ENCODE measurements around the gene ATXN1.

ATXN1 gene

DNA sequence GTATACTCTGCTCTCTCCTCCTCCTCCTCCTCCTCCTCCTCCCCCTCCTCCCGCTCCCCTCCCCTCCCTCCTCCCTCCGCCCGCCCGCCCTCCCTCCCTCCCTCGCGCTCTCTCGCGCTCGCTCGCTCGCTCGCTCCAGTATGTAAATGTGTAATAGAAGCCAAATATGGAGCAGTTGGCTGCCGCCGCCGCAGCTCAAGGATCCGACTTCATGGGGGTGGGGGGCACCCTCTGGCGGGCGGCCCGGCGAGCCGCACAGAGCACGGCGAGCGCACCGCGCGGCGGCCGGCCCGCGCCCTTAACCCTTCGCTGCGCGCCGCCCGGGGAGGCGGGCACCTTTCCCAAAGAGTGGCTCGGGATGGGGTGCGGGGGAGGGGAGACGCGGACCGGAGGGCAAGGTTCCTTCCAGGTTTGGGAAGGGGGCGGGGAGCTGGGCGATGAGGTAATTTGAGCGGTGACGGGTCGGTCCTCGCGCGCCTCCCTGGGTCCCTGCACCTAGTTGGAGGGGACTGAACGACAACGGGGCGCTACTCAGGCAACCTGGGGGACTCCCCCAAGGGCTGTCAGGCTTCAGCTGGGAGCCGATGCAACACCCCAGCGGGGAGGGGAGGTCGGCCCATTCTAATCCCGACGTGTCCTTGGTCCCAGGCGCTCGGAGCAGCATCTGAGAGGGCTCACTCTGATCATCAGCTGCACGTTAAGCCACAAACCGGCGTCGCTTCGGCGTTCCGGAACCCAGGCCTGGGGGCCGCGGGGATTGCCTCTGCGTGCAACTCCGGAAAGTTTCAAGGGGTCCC, 409 bp upstream of the ATXN1 start:
- DNase-seq = peak; percentile 82 to 88

DNA sequence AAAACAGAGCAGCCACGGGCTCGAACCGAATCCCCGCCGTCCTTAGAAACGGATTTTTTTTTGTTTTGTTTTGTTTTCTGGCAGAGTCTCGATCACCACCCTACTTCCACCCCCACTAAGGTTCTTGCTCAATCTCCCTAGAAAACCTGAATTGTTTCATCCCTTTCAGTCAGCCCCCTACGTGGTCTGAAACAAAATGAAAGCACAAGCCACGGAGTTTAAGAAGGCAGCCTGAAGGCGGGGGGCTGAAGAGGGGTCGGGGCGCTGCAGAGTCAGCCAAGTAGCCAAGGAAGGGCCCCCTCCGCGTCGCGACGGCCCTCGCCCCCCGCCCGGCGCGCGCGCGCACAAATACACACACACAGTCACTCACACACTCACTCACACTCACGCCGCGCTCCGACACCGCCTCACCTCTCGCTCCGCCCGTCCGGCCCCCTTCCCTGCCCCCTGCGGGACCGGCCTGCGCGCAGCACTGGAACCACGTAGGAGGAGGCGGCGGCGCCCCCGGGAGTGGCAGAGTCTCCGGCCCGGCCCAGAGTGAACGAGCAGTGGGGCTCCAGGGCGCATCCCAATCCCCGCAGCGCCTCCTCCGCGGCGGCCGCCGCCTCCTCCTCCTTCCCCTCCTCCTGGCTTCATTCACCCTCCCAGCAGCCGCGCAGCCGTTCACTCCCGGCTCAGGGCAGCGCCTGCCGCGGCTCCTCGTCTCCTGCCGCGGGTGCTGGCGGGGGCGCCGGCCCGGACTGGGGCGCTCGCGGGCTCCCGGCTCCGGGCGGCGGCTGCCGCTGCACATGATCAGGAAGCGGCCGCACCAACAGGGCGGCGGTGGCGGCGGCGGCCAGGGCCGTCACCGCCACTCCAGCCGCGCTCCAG, 1.4 kb downstream of the ATXN1 start:
- DNase-seq = peak; percentile 71 to 78

- DNase-seq = peak in 1 of 2 donors; percentile 43
Measured at GRCh38 chr6:16759181-16759645, 2.0 kb downstream of the ATXN1 start.

DNA sequence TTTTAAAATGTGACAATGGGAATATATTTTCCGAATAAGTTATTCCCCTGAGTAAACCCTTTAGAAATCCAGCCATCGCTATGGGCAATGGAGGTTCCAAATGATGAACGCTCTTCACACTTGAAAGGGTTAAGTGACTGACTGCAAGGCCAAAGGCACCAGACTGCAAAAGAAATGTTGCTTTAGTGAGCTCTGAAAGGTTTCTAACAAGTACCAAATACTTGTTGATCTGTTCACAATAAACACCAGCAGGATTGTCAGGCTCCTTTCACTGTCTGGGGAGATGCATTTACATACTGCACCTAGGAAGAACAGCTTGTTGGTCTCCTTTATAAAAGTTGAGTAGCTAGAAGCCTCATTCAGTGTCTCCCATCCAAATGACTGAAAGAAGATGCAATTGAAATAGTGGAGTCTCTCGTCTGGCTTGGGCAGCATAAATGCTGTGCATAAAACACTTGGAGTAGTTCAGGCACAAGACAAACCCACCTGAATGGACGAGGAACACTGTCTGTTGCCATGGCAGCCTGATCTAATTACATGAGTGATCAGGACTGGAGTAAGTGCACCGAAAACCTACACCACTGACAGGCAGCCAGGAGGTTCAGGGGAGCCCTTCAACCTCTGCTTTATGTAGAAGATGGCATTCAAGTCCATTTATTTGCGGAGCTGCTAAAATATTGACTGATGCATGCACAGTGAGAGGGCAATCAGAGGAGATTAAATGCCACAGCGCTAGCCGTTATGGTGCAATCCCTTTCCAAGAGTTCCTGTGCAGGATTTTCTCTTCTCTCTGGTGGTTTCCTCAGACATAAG, 2.9 kb downstream of the ATXN1 start:
- DNase-seq = peak in 1 of 2 donors; percentile 35

DNA sequence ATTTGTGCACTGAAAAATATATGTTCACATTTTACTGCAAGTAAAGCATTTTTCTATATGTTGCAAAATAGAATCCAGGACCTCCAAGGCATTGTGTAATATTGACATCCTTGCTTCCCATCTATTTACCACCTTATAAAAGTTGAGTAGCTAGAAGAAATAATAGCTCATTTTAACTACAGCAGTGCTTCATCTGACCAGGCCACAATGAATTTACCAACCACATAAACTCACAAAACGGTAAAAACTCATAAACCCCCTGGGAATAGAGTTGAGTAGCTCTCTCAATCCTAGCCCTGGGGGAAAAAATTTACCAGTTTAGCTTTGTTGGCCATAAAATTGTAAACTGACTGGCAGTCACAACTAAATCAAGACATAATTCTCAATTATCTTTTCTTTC, 3.9 kb downstream of the ATXN1 start:
- no peak for DNase-seq

DNA sequence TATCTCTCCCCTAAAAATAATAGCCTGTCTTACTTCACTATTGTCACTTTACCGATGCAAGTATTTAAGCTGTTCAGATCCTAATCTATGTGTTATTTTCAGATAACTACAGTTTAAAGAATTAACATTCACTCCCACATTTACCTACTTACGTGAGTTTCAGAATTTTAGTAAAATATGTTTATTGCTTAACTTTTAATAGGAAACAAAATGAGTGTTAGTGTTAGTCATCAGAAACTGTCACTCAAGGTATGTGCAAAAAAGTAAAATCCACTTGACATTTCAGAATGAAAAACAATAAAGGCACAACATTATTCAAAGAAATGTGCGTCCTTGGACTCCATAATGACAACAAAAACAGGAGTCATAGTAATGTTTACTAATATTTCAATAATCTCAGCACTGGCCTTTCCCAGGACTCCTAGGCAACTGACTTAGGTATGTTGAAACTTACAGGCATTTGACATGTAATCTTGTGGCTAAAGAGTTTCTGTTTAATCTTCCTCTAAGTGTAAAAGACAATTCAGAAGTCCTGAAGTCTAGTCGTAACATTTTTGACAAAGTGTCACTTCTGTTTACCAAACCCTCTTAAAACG, 4.5 kb downstream of the ATXN1 start:
- peak; percentile 51 to 69 for DNase-seq

GRCh38 chr6:16755544-16755943, 5.7 kb downstream of the ATXN1 start:
- no peak for DNase-seq

GRCh38 chr6:16754876-16755275, 6.4 kb downstream of the ATXN1 start:
- DNase-seq = peak in 1 of 2 donors; percentile 65

- DNase-seq = no peak
Measured at GRCh38 chr6:16754274-16754673, 7.0 kb downstream of the ATXN1 start.

GRCh38 chr6:16753341-16753740, 7.9 kb downstream of the ATXN1 start:
- DNase-seq = no peak

DNA sequence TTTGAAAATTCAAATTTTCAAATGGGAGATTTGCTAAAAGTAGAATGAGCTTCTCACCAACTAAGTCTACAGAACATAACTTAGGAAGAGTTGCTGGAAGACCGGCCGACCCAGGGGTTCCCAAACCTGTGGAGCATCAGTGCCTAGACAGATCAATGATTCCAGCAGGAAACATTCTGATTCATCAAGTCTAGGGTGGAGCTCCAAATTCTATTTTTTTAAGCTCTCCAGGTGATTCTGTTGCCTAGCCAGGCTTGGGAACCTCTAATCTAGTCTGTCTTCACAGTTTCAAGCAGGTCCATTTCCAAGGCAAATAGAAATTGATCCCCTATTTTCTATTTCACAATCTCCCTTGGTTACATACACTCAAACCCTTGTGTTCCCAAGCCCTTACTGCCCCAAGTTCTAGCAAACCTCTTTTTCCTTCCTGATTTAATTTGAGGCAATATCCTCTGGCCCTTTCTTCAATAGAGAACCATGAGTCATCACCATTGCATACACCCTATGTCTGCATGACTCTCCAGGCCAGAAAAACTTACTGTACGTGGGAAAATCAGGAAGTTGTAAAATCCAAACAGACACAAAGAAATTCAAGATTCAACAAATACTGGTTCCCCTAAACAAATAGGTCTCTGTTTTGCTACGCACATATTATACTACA, 8.9 kb downstream of the ATXN1 start:
- peak; percentile 89 to 93 for DNase-seq

DNA sequence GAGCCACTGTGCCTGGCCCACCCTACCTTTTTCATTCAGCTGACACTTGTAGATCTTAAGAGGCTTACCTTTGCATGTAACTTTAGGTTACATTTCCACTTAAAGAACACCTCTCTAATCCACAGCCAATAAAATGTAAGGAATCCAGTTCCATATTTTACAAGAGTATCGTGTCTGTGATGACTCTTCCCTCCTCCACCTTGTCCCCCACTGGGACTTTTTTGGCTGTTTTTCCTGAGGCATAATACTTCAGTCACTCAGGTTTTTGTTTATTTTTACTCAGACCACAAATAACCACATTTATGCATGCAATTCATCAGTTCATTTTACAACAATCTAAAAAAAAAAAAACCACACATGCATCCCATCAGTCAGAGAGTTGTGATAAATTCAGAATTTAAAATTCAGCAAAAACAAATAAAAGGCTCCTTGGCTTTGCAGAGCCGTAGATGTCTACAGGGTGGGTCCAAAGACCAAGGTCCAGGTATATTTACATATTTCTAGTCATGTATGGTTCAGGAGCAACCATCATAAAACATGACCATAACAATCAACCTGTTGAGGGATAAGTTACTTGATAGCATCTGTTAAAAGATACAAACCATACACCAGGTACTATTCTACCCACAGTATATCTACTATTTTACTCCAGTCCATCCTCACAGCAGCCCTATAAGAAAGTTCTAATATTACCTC, 9.9 kb downstream of the ATXN1 start:
- DNase-seq = no peak

GRCh38 chr6:16750566-16750965, 10.7 kb downstream of the ATXN1 start:
- no peak for DNase-seq

DNA sequence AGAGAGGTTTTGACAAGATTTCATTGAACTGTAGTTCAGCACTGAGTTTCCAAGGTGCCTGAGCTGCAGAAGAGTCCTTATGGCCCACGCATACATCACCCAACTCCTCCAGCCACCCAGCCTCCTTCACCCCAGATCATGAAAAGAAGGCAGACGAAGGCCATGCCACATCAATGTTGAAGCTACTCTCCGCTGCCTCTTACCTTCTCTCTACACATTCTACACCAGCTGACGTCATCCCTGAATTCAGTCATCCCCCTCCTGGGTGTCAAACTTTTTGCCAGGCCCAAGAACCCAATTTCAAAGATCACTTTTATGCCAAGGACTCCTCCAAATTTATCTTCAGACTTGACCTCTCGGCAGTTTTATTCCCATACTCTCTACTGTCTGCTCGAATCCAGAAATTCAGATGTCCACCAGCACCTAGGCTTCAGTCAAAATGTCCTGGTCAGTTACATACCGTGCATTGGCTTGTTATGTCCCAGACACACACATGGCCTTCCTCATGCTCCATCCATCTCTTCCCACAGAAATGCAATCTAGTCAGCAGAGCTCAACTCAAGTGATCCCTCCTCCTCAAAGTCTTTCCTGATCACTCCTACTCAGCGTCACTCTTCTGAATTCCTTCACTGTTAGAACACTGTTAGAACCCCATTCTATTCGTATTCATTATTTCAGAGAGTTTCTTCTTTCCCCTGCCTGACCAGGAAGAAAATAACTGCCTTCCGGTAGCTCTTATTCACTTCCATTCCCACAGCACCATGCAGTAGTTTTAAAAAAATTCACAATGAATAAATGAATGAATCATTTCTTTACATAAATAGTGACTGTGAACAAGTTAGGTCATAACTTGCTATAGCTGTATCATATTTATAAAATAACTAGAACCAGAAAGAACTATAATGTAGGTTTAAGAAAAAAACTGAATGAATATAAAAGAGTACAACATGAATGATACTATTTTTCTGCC, 11.5 kb downstream of the ATXN1 start:
- DNase-seq = no peak

GRCh38 chr6:16748025-16748319, 13.3 kb downstream of the ATXN1 start:
- no peak for DNase-seq

GRCh38 chr6:16747232-16748024, 13.8 kb downstream of the ATXN1 start:
- peak; percentile 55 to 70 for DNase-seq

DNA sequence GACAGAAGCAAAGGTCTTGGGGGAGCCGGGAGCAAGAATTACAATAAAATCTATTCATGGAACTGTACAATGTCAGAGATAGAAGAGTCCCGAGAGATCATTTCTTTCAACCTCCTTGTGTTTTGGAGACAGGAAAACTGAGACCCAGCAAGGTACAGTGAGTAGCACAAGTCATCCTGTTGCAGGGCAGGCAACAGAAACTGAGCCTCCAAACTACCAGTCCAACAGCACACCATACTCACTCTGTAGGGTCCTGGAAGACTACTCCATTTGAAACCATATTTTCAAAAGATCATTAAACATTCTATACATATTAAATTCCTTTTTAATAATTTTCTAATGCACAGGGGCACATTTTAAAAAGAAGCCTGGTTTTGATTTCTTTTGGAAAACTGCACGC, 14.4 kb downstream of the ATXN1 start:
- DNase-seq = no peak

DNA sequence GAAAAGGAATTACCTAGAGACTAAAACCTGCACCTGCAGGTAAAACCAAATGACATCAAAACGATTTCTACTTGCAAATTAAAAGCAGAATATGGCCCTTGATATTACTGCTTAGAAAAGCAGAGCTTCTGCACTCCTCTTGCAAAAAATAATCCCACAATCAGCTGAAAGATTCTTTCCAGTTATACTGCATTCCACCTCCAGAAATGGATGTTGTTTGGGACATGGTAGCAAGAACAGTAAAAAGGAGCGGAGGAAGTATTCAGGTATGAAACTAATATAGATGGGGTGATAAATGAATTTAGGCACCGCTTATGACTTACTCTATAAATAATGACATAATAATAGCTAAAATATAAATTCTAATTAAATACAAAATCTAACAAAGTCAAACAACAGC, 14.9 kb downstream of the ATXN1 start:
- no peak for DNase-seq

- peak; percentile 59 to 74 for DNase-seq
Measured at GRCh38 chr6:16743664-16744210, 17.5 kb downstream of the ATXN1 start.
